ENCODE results near the gene ARHGEF40. TPM values are rescaled to one million over a fixed set of nuclear protein-coding genes. Genes with fewer than 3 reads are reported as not detected.

The ARHGEF40 gene
- total and polyA plus RNA-seq, 10 of the 15 experiments (the other 5 are each of a cell fraction or from before 2014, with no cell fraction given), result 0.03 to 0.31 (median 0.08) TPM; not detected in 2

- BruUV-seq (replicated peaks), result no TSS peak
- no peaks in the 10 kb centered on the region for H3K9me3 ChIP-seq (replicated peaks; ENCODE audit: control insufficient read depth, insufficient read depth, low read length)
- H3K4me3 ChIP-seq, result no peak overlapping the region
- H3K79me2 ChIP-seq (ENCODE audit: control insufficient read depth, insufficient read depth, low read length), result no peaks in the 10 kb centered on the region
- ChIA-PET SMC1A (ENCODE audit: uncharacterized antibody, unreplicated experiment) (interaction anchor here (1.2 kb wide), 1 partner anchor 9 kb away, joined by 5 read pairs; no protein-coding TSS in a partner anchor), POLR2A (no interaction called here), CTCF (interaction anchor here (1.0 to 1.6 kb wide), 4 partner anchors 9 to 63 kb away, joined by 3 to 5 read pairs (median 4); no protein-coding TSS in a partner anchor), RAD21 (ENCODE audit: unreplicated experiment) (no interaction called here)
- FAIRE-seq (no peak), ATAC-seq (no peak), DNase-seq (ENCODE audit: low read depth, low spot score) (no peak)
- WGBS (ENCODE audit: insufficient coverage, insufficient replicate concordance, low lambda C conversion rate, missing lambda C conversion rate), result 0% methylated on average over 2 of the region's 2 CpGs
- in situ Hi-C loops (cut with MboI), result no loop called here
- H3K36me3 ChIP-seq (ENCODE audit: control insufficient read depth in 2 of 2, insufficient read depth in 2 of 2, low read length in 1 of 2), result no peaks in the 10 kb centered on the region
- peaks cover 0 to 3% of the 10 kb centered on the region in 2 experiments; a peak in 1 of 4 replicates for H3K27me3 ChIP-seq (replicated peaks in 1 of 2; ENCODE audit: control insufficient read depth in 2 of 2, insufficient read depth in 2 of 2, low read length in 1 of 2)
- no peak overlapping the region for H3K27ac ChIP-seq (ENCODE audit: control insufficient read depth, insufficient read depth)
- intact Hi-C loops (cut with micrococcal nuclease; ENCODE audit: unreplicated experiment), result no loop called here
- no peaks in the 10 kb centered on the region for H3K4me1 ChIP-seq (ENCODE audit: control insufficient read depth, insufficient read depth, low read length)
- no peak overlapping the region for H2AFZ ChIP-seq (ENCODE audit: control insufficient read depth, low read depth, low read length)
- TF ChIP-seq SREBF2 (IDR thresholded peaks at IDR 0.05; ENCODE audit: low read length) (no peak), NBN (IDR thresholded peaks at IDR 0.05) (no peak), TCF3 (IDR thresholded peaks at IDR 0.05; ENCODE audit: borderline replicate concordance, insufficient read depth, low read depth, low read length) (no peak), SMAD1 (IDR thresholded peaks at IDR 0.05; ENCODE audit: low read depth, partially characterized antibody) (no peak), ATF3 (IDR thresholded peaks at IDR 0.05; ENCODE audit: borderline replicate concordance, extremely low read depth, low read depth, low read length) (no peak), MTA3 (IDR thresholded peaks at IDR 0.05; ENCODE audit: borderline replicate concordance, low read length) (no peak), ZBED1 (IDR thresholded peaks at IDR 0.05; ENCODE audit: borderline replicate concordance) (no peak), SMAD5 (IDR thresholded peaks at IDR 0.05; ENCODE audit: low read depth) (no peak), CTCF (IDR thresholded peaks at IDR 0.05 in 2 of 3, conservative IDR thresholded peaks at IDR 0.05 in 1 of 3; ENCODE audit: control insufficient read depth in 2 of 3, extremely low read depth in 1 of 3, insufficient read depth in 1 of 3, low read depth in 3 of 3, low read length in 3 of 3) (no peak), ESRRA (IDR thresholded peaks at IDR 0.05; ENCODE audit: low read length) (no peak), GABPA (IDR thresholded peaks at IDR 0.05; ENCODE audit: low read depth) (no peak), USF1 (IDR thresholded peaks at IDR 0.05; ENCODE audit: borderline replicate concordance, extremely low read length, insufficient read depth, low read depth, low read length) (no peak), CEBPZ (IDR thresholded peaks at IDR 0.05; ENCODE audit: low read depth, low read length) (no peak), RAD51 (IDR thresholded peaks at IDR 0.05) (no peak), RELB (IDR thresholded peaks at IDR 0.05; ENCODE audit: low read depth) (no peak), CBX5 (IDR thresholded peaks at IDR 0.05; ENCODE audit: low read depth) (no peak), ZNF217 (IDR thresholded peaks at IDR 0.05) (no peak)
- no peak overlapping the region for H3K9ac ChIP-seq (ENCODE audit: control insufficient read depth, insufficient read depth, low read length)
- H4K20me1 ChIP-seq (ENCODE audit: control insufficient read depth, insufficient read depth), result no peaks in the 10 kb centered on the region
- no peak overlapping the region for H3K4me2 ChIP-seq (ENCODE audit: control insufficient read depth, insufficient read depth)
Measured at GRCh38 chr14:21077672-21078071, 7.6 kb downstream of the ARHGEF40 start.

Measured in GM12878 (cell line).